ENCODE data around the gene FN3K. TPM values are rescaled to one million over a fixed set of nuclear protein-coding genes. Genes with fewer than 3 reads are reported as not detected.
"Not testable (repeated sequence)": the region's sequence is repeated elsewhere in the genome, so short reads cannot be mapped to it uniquely, and the experiment has no call there.

FN3K gene
- total and polyA plus RNA-seq, 7 experiments from 2014 or later = 0.97 to 14.1 (median 4.1) TPM

GRCh38 chr17:82767041-82767754 is 31.8 kb downstream of the FN3K start:
- peaks cover 3 to 65% (median 5%) of the 10 kb centered on the region in 3 experiments for H3K36me3 ChIP-seq (ENCODE audit: control insufficient read depth in 2 of 3, insufficient read depth in 3 of 3, low read length in 3 of 3)
- Mint-ChIP-seq H3K9me3 (no peaks in the 10 kb centered on the region), H3K36me3 (peaks cover 6 to 51% (median 27%) of the 10 kb centered on the region in 5 donors), H3K4me3 (no peak overlapping the region), H3K27me3 (no peaks in the 10 kb centered on the region), H3K4me1 (peaks cover 7 to 20% (median 16%) of the 10 kb centered on the region in 7 donors), H3K27ac (peak overlapping the region in 3 of 9 donors; percentile 21 to 36 (median 26))
- H3K4me1 ChIP-seq (ENCODE audit: control insufficient read depth in 2 of 2, insufficient read depth in 2 of 2, low read length in 2 of 2) = peaks cover 0 to 1% of the 10 kb centered on the region in 2 donors
- no peaks in the 10 kb centered on the region for H3K9me3 ChIP-seq (ENCODE audit: control insufficient read depth in 2 of 3, low read length in 3 of 3)
- ATAC-seq = no peak
- H3K4me3 ChIP-seq (ENCODE audit: low read length) = no peak overlapping the region
- DNase-seq = peak in 5 of 9 donors; percentile 12 to 39 (median 23)
- CTCF ChIA-PET = no interaction called here
- H3K27me3 ChIP-seq (ENCODE audit: control insufficient read depth in 2 of 2, insufficient read depth in 2 of 2, low read length in 2 of 2) = no peaks in the 10 kb centered on the region
- POLR2A ChIA-PET = no interaction called here
- intact Hi-C loops (cut with micrococcal nuclease) = loop anchor here in 1 of 2 donors (5.0 kb wide), 1 partner anchor 415 kb away; no protein-coding TSS in a partner anchor
- no peak overlapping the region for H3K27ac ChIP-seq (ENCODE audit: low read depth, low read length)

DNA sequence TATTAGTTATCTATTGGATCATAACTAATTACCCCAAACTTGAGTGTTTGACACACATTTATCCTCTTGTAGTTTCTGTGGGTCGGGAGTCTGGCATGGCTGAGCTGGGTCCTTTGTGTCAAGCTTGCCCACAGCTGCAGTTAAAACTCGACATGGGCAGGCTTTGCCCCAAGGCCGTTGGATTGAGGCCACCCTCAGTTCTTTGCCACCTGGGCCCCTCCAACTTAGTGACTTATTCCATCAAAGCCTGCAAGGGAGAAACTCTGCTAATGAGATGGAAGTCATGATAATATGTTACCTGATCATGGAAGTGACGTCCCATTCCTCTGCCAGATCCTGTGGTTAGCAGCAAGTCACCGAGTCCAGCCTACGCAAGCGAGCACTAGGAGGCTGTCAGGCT is 33.6 kb downstream of the FN3K start:
- no peak overlapping the region for H3K4me3 ChIP-seq (ENCODE audit: low read length)
- H3K36me3 Mint-ChIP-seq = peaks cover 6 to 51% (median 21%) of the 10 kb centered on the region in 5 donors
- H3K27ac Mint-ChIP-seq = no peak overlapping the region
- H3K9me3 Mint-ChIP-seq = no peaks in the 10 kb centered on the region
- H3K27me3 Mint-ChIP-seq = no peaks in the 10 kb centered on the region
- peaks cover 0 to 58% (median 5%) of the 10 kb centered on the region in 3 experiments for H3K36me3 ChIP-seq (ENCODE audit: control insufficient read depth in 2 of 3, insufficient read depth in 3 of 3, low read length in 3 of 3)
- peaks cover 0 to 3% of the 10 kb centered on the region in 2 donors for H3K4me1 ChIP-seq (ENCODE audit: control insufficient read depth in 2 of 2, insufficient read depth in 2 of 2, low read length in 2 of 2)
- H3K27me3 ChIP-seq (ENCODE audit: control insufficient read depth in 2 of 2, insufficient read depth in 2 of 2, low read length in 2 of 2) = no peaks in the 10 kb centered on the region
- H3K4me3 Mint-ChIP-seq = no peak overlapping the region
- peaks cover 7 to 21% (median 16%) of the 10 kb centered on the region in 7 donors for H3K4me1 Mint-ChIP-seq
- ChIA-PET CTCF (interaction anchor here (0.6 kb wide), 1 partner anchor 209 kb away, joined by 3 read pairs; no protein-coding TSS in a partner anchor), POLR2A (no interaction called here)
- no peak for DNase-seq
- intact Hi-C loops (cut with micrococcal nuclease) = loop anchor here in 1 of 2 donors (5.0 kb wide), 1 partner anchor 417 kb away; no protein-coding TSS in a partner anchor
- H3K27ac ChIP-seq (ENCODE audit: low read depth, low read length) = no peak overlapping the region
- no peaks in the 10 kb centered on the region for H3K9me3 ChIP-seq (ENCODE audit: control insufficient read depth in 2 of 3, low read length in 3 of 3)
- no peak for ATAC-seq

- H3K9me3 ChIP-seq (ENCODE audit: control insufficient read depth in 2 of 3, low read length in 3 of 3) = no peaks in the 10 kb centered on the region
- ChIA-PET CTCF (interaction anchor here (1.0 to 1.3 kb wide), 2 partner anchors 103 to 146 kb away, joined by 3 read pairs; no protein-coding TSS in a partner anchor), POLR2A (no interaction called here)
- H3K27me3 Mint-ChIP-seq = no peaks in the 10 kb centered on the region
- intact Hi-C loops (cut with micrococcal nuclease) = no loop called here
- H3K9me3 Mint-ChIP-seq = no peaks in the 10 kb centered on the region
- no peak overlapping the region for H3K4me3 Mint-ChIP-seq
- ATAC-seq (no peak), DNase-seq (no peak)
- H3K27ac Mint-ChIP-seq = peak overlapping the region in 4 of 9 donors; percentile 1 to 66 (median 32)
- H3K4me3 ChIP-seq (ENCODE audit: low read length) = no peak overlapping the region
- H3K27me3 ChIP-seq (ENCODE audit: control insufficient read depth in 2 of 2, insufficient read depth in 2 of 2, low read length in 2 of 2) = no peaks in the 10 kb centered on the region
- H3K4me1 ChIP-seq (ENCODE audit: control insufficient read depth in 2 of 2, insufficient read depth in 2 of 2, low read length in 2 of 2) = peaks cover 8 to 19% of the 10 kb centered on the region in 2 donors
- no peak overlapping the region for H3K27ac ChIP-seq (ENCODE audit: low read depth, low read length)
- peaks cover 6 to 39% (median 18%) of the 10 kb centered on the region in 5 donors for H3K36me3 Mint-ChIP-seq
- H3K36me3 ChIP-seq (ENCODE audit: control insufficient read depth in 2 of 3, insufficient read depth in 3 of 3, low read length in 3 of 3) = peaks cover 0 to 37% (median 5%) of the 10 kb centered on the region in 3 experiments
- peaks cover 2 to 21% (median 15%) of the 10 kb centered on the region in 7 donors for H3K4me1 Mint-ChIP-seq
Observed at GRCh38 chr17:82772026-82772425, 36.6 kb downstream of the FN3K start.

DNA sequence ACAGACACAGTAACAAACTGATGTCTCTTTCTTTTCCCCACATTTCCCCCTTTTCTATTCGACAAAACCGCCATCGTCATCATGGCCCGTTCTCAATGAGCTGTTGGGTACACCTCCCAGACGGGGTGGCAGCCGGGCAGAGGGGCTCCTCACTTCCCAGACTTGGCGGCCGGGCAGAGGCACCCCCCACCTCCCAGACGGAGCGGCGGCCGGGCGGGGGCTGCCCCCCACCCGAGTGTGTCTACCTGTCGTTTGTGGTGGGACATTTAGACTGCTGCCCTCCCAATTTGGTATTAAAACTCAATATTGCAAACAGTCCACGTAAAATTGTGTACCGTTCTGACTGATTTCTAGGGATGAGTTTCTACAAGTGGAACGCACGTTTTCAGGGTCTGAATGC is 39.0 kb downstream of the FN3K start:
- peaks cover 8 to 19% of the 10 kb centered on the region in 2 donors for H3K4me1 ChIP-seq (ENCODE audit: control insufficient read depth in 2 of 2, insufficient read depth in 2 of 2, low read length in 2 of 2)
- H3K27me3 ChIP-seq (ENCODE audit: control insufficient read depth in 2 of 2, insufficient read depth in 2 of 2, low read length in 2 of 2); H3K9me3 Mint-ChIP-seq; H3K27ac Mint-ChIP-seq; H3K27me3 Mint-ChIP-seq; POLR2A ChIA-PET; H3K27ac ChIP-seq (ENCODE audit: low read depth, low read length); ATAC-seq; H3K9me3 ChIP-seq (ENCODE audit: control insufficient read depth in 2 of 3, low read length in 3 of 3); DNase-seq; intact Hi-C loops (cut with micrococcal nuclease); H3K4me3 ChIP-seq (ENCODE audit: low read length): not testable (repeated sequence)
- H3K36me3 Mint-ChIP-seq = peaks cover 0 to 25% (median 8%) of the 10 kb centered on the region in 5 donors
- H3K36me3 ChIP-seq (ENCODE audit: control insufficient read depth in 2 of 3, insufficient read depth in 3 of 3, low read length in 3 of 3) = peaks cover 0 to 18% (median 0%) of the 10 kb centered on the region in 3 experiments
- peaks cover 2 to 23% (median 13%) of the 10 kb centered on the region in 7 donors for H3K4me1 Mint-ChIP-seq
- CTCF ChIA-PET = interaction anchor here (1.3 kb wide), 1 partner anchor 160 kb away, joined by 4 read pairs; no protein-coding TSS in a partner anchor
- peak overlapping the region in 1 of 10 donors; percentile 12 for H3K4me3 Mint-ChIP-seq

GRCh38 chr17:82775001-82775823 is 39.8 kb downstream of the FN3K start:
- Mint-ChIP-seq H3K9me3 (no peaks in the 10 kb centered on the region), H3K27me3 (no peaks in the 10 kb centered on the region), H3K4me1 (peaks cover 2 to 23% (median 13%) of the 10 kb centered on the region in 7 donors), H3K36me3 (peaks cover 0 to 20% (median 7%) of the 10 kb centered on the region in 5 donors), H3K4me3 (peak overlapping the region in 2 of 10 donors; percentile 33 to 42), H3K27ac (peak overlapping the region in 2 of 9 donors; percentile 37 to 55)
- intact Hi-C loops (cut with micrococcal nuclease) = loop anchor here in 1 of 2 donors (1.0 kb wide), 1 partner anchor 107 kb away; no protein-coding TSS in a partner anchor
- DNase-seq (peak in 4 of 9 donors; percentile 28 to 56 (median 34)), ATAC-seq (peak; percentile 67)
- POLR2A ChIA-PET = no interaction called here
- CTCF ChIA-PET = interaction anchor here (0.6 to 1.3 kb wide), 4 partner anchors 48 to 163 kb away, joined by 3 to 4 read pairs (median 4); no protein-coding TSS in a partner anchor
- H3K4me1 ChIP-seq (ENCODE audit: control insufficient read depth in 2 of 2, insufficient read depth in 2 of 2, low read length in 2 of 2) = peaks cover 8 to 19% of the 10 kb centered on the region in 2 donors
- H3K27ac ChIP-seq (ENCODE audit: low read depth, low read length) = no peak overlapping the region
- H3K4me3 ChIP-seq (ENCODE audit: low read length) = peak overlapping the region; percentile 47
- no peaks in the 10 kb centered on the region for H3K27me3 ChIP-seq (ENCODE audit: control insufficient read depth in 2 of 2, insufficient read depth in 2 of 2, low read length in 2 of 2)
- peaks cover 0 to 14% (median 0%) of the 10 kb centered on the region in 3 experiments for H3K36me3 ChIP-seq (ENCODE audit: control insufficient read depth in 2 of 3, insufficient read depth in 3 of 3, low read length in 3 of 3)
- no peaks in the 10 kb centered on the region for H3K9me3 ChIP-seq (ENCODE audit: control insufficient read depth in 2 of 3, low read length in 3 of 3)

- Histone ChIP-seq H3K27me3 (ENCODE audit: control insufficient read depth in 2 of 2, insufficient read depth in 2 of 2, low read length in 2 of 2) (no peaks in the 10 kb centered on the region), H3K4me1 (ENCODE audit: control insufficient read depth in 2 of 2, insufficient read depth in 2 of 2, low read length in 2 of 2) (peaks cover 8 to 19% of the 10 kb centered on the region in 2 donors), H3K9me3 (ENCODE audit: control insufficient read depth in 2 of 3, low read length in 3 of 3) (no peaks in the 10 kb centered on the region), H3K36me3 (ENCODE audit: control insufficient read depth in 2 of 3, insufficient read depth in 3 of 3, low read length in 3 of 3) (peaks cover 0 to 14% (median 0%) of the 10 kb centered on the region in 3 experiments), H3K4me3 (ENCODE audit: low read length) (no peak overlapping the region), H3K27ac (ENCODE audit: low read depth, low read length) (no peak overlapping the region)
- no peaks in the 10 kb centered on the region for H3K9me3 Mint-ChIP-seq
- ChIA-PET POLR2A (no interaction called here), CTCF (interaction anchor here (0.6 to 0.7 kb wide), 2 partner anchors 103 to 109 kb away, joined by 3 to 4 read pairs; no protein-coding TSS in a partner anchor)
- intact Hi-C loops (cut with micrococcal nuclease) = no loop called here
- DNase-seq = no peak
- no peaks in the 10 kb centered on the region for H3K27me3 Mint-ChIP-seq
- H3K36me3 Mint-ChIP-seq = peaks cover 0 to 19% (median 7%) of the 10 kb centered on the region in 5 donors
- ATAC-seq = no peak
- no peak overlapping the region for H3K4me3 Mint-ChIP-seq
- peaks cover 5 to 23% (median 13%) of the 10 kb centered on the region in 7 donors for H3K4me1 Mint-ChIP-seq
- H3K27ac Mint-ChIP-seq = peak overlapping the region in 1 of 9 donors; percentile 13
Observed at GRCh38 chr17:82776454-82776853, 41.0 kb downstream of the FN3K start.

All from naive thymus-derived CD4-positive, alpha-beta T cell (primary cell).